B cell (primary cell): ENCODE results near the gene SPINT3. TPM values are rescaled to one million over a fixed set of nuclear protein-coding genes. Genes with fewer than 3 reads are reported as not detected.

Source experiments
- ATAC-seq: fragments of 200-7000 bp; cut with Tn5 transposase; one replicate; pipeline ENCODE4 v1.10.0; 2021; ENCODE audit warnings: low read depth, mild to moderate bottlenecking, moderate number of reproducible peaks, moderate library complexity
- CTCF ChIA-PET: fragments of 350-600 bp; sonication (Branson Sonifier 250); formaldehyde crosslinking; loops from one replicate; lab custom pipeline; 2021; ENCODE audit warnings: antibody characterized with exemption, inconsistent platforms; lab: Charles Lee
- POLR2A ChIA-PET: fragments of 350-600 bp; sonication (Branson Sonifier 250); formaldehyde crosslinking; loops from one replicate; lab custom pipeline; 2021; ENCODE audit warnings: antibody characterized with exemption; lab: Charles Lee
- DNase-seq: peaks from one replicate; pipeline ENCODE4 v3.0.0; 2013
- H2AFZ ChIP-seq: 2 replicates; pipeline ENCODE4 v1.6.1; 2012; ENCODE audit warnings: mild to moderate bottlenecking, low read depth, low read length; ENCODE audit not compliant: insufficient read depth, poor library complexity, severe bottlenecking
- H3K27ac ChIP-seq, 2 donors: 1 replicate in 1 of 2; 2 replicates in 1 of 2; pipeline ENCODE4 v1.5.1; 2012 to 2013; ENCODE audit warnings: low read length in 2 of 2, mild to moderate bottlenecking in 2 of 2, moderate library complexity in 1 of 2
- H3K27me3 ChIP-seq, 4 experiments: fragments of 200-600 bp in 1 of 4; sonication (generic) in 1 of 4; replicated peaks in 1 of 4; 1 replicate in 2 of 4; 2 replicates in 2 of 4; pipeline versions ENCODE4 v1.6.1 to v1.7.0; 2013 to 2016; ENCODE audit warnings: low read length in 3 of 4, mild to moderate bottlenecking in 2 of 4, mixed read lengths in 1 of 4, moderate library complexity in 1 of 4; ENCODE audit not compliant: insufficient read depth in 4 of 4, control insufficient read depth in 3 of 4; ENCODE audit errors: control extremely low read depth in 1 of 4
- H3K36me3 ChIP-seq, 2 experiments: replicated peaks in 1 of 2; 1 replicate in 1 of 2; 2 replicates in 1 of 2; pipeline versions ENCODE4 v1.6.1 to v1.7.1; 2013; ENCODE audit warnings: low read length in 1 of 2; ENCODE audit not compliant: insufficient read depth in 2 of 2, control insufficient read depth in 1 of 2; ENCODE audit errors: control extremely low read depth in 1 of 2, extremely low read depth in 1 of 2
- H3K4me1 ChIP-seq, 2 donors: fragments of 200-600 bp in 1 of 2; sonication (generic) in 1 of 2; 1 replicate in 1 of 2; 2 replicates in 1 of 2; pipeline versions ENCODE4 v1.5.1 to v1.6.1; 2013 to 2017; ENCODE audit warnings: low read length in 2 of 2; ENCODE audit not compliant: control insufficient read depth in 2 of 2, insufficient read depth in 2 of 2
- H3K4me2 ChIP-seq: replicated peaks from 2 replicates; pipeline ENCODE3; 2012; ENCODE audit warnings: mild to moderate bottlenecking, low read depth, low read length; ENCODE audit not compliant: poor library complexity, severe bottlenecking
- H3K4me3 ChIP-seq, 5 experiments: fragments of 200-600 bp in 1 of 5; sonication (generic) in 1 of 5; 1 replicate in 3 of 5; 2 replicates in 2 of 5; pipeline versions ENCODE4 v1.5.1 to v1.7.0; 2011 to 2016; ENCODE audit warnings: low read length in 4 of 5, mild to moderate bottlenecking in 4 of 5, low read depth in 2 of 5, control low read depth in 1 of 5, moderate library complexity in 1 of 5; ENCODE audit not compliant: insufficient read depth in 1 of 5; ENCODE audit errors: control extremely low read depth in 1 of 5, extremely low read depth in 1 of 5
- H3K79me2 ChIP-seq: fragments of 200-600 bp; sonication (generic); one replicate; pipeline ENCODE4 v1.6.0; 2016; ENCODE audit warnings: low read length; ENCODE audit not compliant: control insufficient read depth, insufficient read depth
- H3K9ac ChIP-seq: fragments of 200-600 bp; sonication (generic); 2 replicates; pipeline ENCODE4 v1.6.1; 2017; ENCODE audit warnings: mild to moderate bottlenecking, low read length, moderate library complexity
- H3K9me3 ChIP-seq, 3 donors: one replicate each; pipeline versions ENCODE4 v1.6.1 to v1.7.1; 2013; ENCODE audit warnings: low read length in 2 of 3; ENCODE audit not compliant: control insufficient read depth in 2 of 3, insufficient read depth in 1 of 3; ENCODE audit errors: control extremely low read depth in 1 of 3
- H4K20me1 ChIP-seq: 2 replicates; pipeline ENCODE4 v1.6.0; 2012; ENCODE audit warnings: mild to moderate bottlenecking, low read length; ENCODE audit not compliant: insufficient read depth, control insufficient read depth, poor library complexity, severe bottlenecking
- H3K27ac Mint-ChIP-seq: one replicate; pipeline ENCODE4 v1.8.0; 2021; ENCODE audit warnings: mixed read lengths
- H3K27me3 Mint-ChIP-seq: one replicate; pipeline ENCODE4 v1.8.0; 2021; ENCODE audit warnings: mixed read lengths
- H3K4me1 Mint-ChIP-seq: one replicate; pipeline ENCODE4 v1.8.0; 2021; ENCODE audit warnings: mixed read lengths
- H3K4me3 Mint-ChIP-seq: one replicate; pipeline ENCODE4 v1.8.0; 2021; ENCODE audit warnings: mixed read lengths
- H3K9me3 Mint-ChIP-seq: one replicate; pipeline ENCODE4 v1.8.0; 2022; ENCODE audit warnings: mixed read lengths; ENCODE audit not compliant: insufficient read depth
- CTCF ChIP-seq: fragments of 200-600 bp; IDR thresholded peaks from one replicate; pipeline ENCODE4 v1.8.0; 2022; ENCODE audit warnings: antibody characterized with exemption, mild to moderate bottlenecking
- EZH2 ChIP-seq: IDR thresholded peaks from 2 replicates; pipeline ENCODE4 v1.6.1; 2012; ENCODE audit warnings: borderline replicate concordance, low read depth, mild to moderate bottlenecking, moderate library complexity, low read length; ENCODE audit not compliant: insufficient read depth, poor library complexity, severe bottlenecking
- whole genome bisulfite sequencing: methylation state at CpG from one replicate; pipeline ENCODE4 v1.1.5; 2013; ENCODE audit warnings: missing lambda C conversion rate; ENCODE audit not compliant: insufficient coverage; 5-methylcytosine and 5-hydroxymethylcytosine counted together
- intact Hi-C: fragments of 100-400 bp; cut with micrococcal nuclease; formaldehyde crosslinking; loops from one replicate; pipeline ENCODE4 v1.10.0; 2022
- polyA minus RNA-seq: library from RNA; depleted of rRNA, polyadenylated mRNA; stranded (reverse); fragments of >200 nt; gene quantifications from 2 replicates; pipeline ENCODE4 v1.2.3, GENCODE V29; 2012
- polyA plus RNA-seq: library from polyadenylated mRNA; depleted of rRNA; stranded (reverse); fragments of >200 nt; gene quantifications from 2 replicates; pipeline ENCODE4 v1.2.3, GENCODE V29; 2012
- total RNA-seq, 2 donors: library from RNA; stranded (reverse); fragments of 120-200 nt in 1 of 2; gene quantifications; 1 replicate in 1 of 2; 2 replicates in 1 of 2; pipeline versions ENCODE4 v1.2.3 to v1.2.4, GENCODE V29; 2013 to 2022

Gene SPINT3
- total RNA-seq (not detected in 2 replicates), polyA plus RNA-seq (not detected in 2 replicates), polyA minus RNA-seq (not detected in 2 replicates)
- total RNA-seq (2013): not detected

GRCh38 chr20:45515147-45515913, at the start of gene SPINT3:
SPINT3 (minus strand) TSS chr20:45515622; CDS start chr20:45515608, 14 bp downstream.
- H3K36me3 ChIP-seq: no peaks in the 10 kb centered on the region
- H3K9ac ChIP-seq: no peak within 1 kb of the TSS
- peaks cover 0 to 13% (median 6%) of the 10 kb centered on the region in 4 experiments for H3K27me3 ChIP-seq
- no peaks in the 10 kb centered on the region for H4K20me1 ChIP-seq
- TF ChIP-seq CTCF: no peak
- no peak for TF ChIP-seq EZH2
- Mint-ChIP-seq H3K4me3 (no peak within 1 kb of the TSS), H3K27me3 (peaks cover 32% of the 10 kb centered on the region), H3K4me1 (no peaks in the 10 kb centered on the region), H3K27ac (no peak within 1 kb of the TSS), H3K9me3 (no peaks in the 10 kb centered on the region)
- no peaks in the 10 kb centered on the region for H3K79me2 ChIP-seq
- DNase-seq (no peak), ATAC-seq (no peak)
- WGBS: 66% methylated on average over 5 of the region's 5 CpGs
- CTCF ChIA-PET: interaction anchor here (1.3 kb wide), 1 partner anchor 9 kb away, joined by 3 read pairs; no protein-coding TSS in a partner anchor
- no peak within 1 kb of the TSS for H2AFZ ChIP-seq
- H3K4me2 ChIP-seq: no peak within 1 kb of the TSS
- H3K4me1 ChIP-seq: no peaks in the 10 kb centered on the region
- POLR2A ChIA-PET: no interaction called here
- intact Hi-C loops: no loop called here
- H3K4me3 ChIP-seq: no peak within 1 kb of the TSS
- no peaks in the 10 kb centered on the region for H3K9me3 ChIP-seq
- H3K27ac ChIP-seq: no peak within 1 kb of the TSS

GRCh38 chr20:45564760-45565276, 49.4 kb upstream of the SPINT3 start:
- Histone ChIP-seq H3K79me2 (no peaks in the 10 kb centered on the region), H3K36me3 (no peaks in the 10 kb centered on the region), H3K27me3 (peaks cover 0 to 13% (median 3%) of the 10 kb centered on the region in 4 experiments), H3K4me1 (no peaks in the 10 kb centered on the region), H3K9ac (no peak overlapping the region), H3K9me3 (no peaks in the 10 kb centered on the region), H3K4me3 (no peak overlapping the region), H3K27ac (no peak overlapping the region), H4K20me1 (no peaks in the 10 kb centered on the region), H2AFZ (no peak overlapping the region), H3K4me2 (no peak overlapping the region)
- DNase-seq (no peak), ATAC-seq (no peak)
- ChIA-PET CTCF (no interaction called here), POLR2A (no interaction called here)
- H3K27me3 Mint-ChIP-seq: peaks cover 36% of the 10 kb centered on the region
- H3K9me3 Mint-ChIP-seq: no peaks in the 10 kb centered on the region
- TF ChIP-seq EZH2 (no peak), CTCF (no peak)
- intact Hi-C loops: no loop called here
- no CpG with 5 or more reads among the region's 2 CpGs for WGBS
- H3K4me3 Mint-ChIP-seq: no peak overlapping the region
- no peak overlapping the region for H3K27ac Mint-ChIP-seq
- H3K4me1 Mint-ChIP-seq: no peaks in the 10 kb centered on the region
